ENCODE data around the gene SLC10A7.

GRCh38 chr4:146252969-146253611 is 268.6 kb downstream of the SLC10A7 start:
- TF ChIP-seq CTCF (conservative IDR thresholded peaks at IDR 0.05; ENCODE audit: low read depth, low read length), result no peak
- no peak for TF ChIP-seq EZH2 (IDR thresholded peaks at IDR 0.05; ENCODE audit: borderline replicate concordance, low read depth, low read length, poor library complexity, severe bottlenecking)
